GM12892 (cell line): ENCODE results near the gene GALNT13.

Experiments
- POLR2A ChIP-seq: IDR thresholded peaks from 2 replicates; pipeline ENCODE4 v1.6.1; 2011; ENCODE audit warnings: low read depth, low read length, control low read depth
- TAF1 ChIP-seq: IDR thresholded peaks from 2 replicates; pipeline ENCODE4 v1.6.1; 2011; ENCODE audit warnings: low read depth, mild to moderate bottlenecking, control low read depth, low read length, borderline replicate concordance

DNA sequence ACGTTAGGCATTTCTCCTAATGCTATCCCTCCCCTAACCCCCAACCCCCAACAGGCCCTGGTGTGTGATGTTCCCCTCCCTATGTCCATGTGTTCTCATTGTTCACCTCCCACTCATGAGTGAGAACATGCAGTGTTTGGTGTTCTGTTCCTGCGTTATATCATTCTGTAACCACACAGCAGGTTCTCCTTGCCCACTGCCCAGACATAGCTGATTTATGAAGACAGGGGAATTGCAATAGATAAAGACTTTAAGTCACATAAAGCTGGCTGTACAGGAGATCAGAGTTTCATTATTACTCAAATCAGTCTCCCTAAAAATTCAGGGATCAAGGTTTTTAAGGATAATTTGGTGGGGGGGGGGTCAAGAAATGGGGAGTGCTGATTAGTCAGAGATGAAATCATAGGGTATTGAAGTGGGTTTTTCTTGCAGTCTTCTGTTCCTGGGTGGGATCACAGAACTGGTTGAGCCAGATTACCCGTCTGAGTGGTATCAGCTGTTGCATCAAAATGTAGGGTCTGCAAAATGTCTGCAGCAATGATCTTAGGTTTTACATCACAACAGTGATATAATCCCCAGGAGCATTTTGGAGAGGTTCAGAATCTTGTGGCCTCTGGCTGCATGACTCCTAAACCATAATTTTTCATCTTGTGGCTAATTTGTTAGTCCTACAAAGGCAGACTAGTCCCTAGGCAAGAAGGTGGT, 434.7 kb downstream of the GALNT13 start:
- TF ChIP-seq POLR2A (no peak), TAF1 (no peak)
